Right cardiac atrium (tissue), 5 donors: ENCODE measurements around the gene LGI2. TPM values are rescaled to one million over a fixed set of nuclear protein-coding genes. Genes with fewer than 3 reads are reported as not detected.

Source experiments
- ATAC-seq, 2 donors: fragments of 200-7000 bp; cut with Tn5 transposase; one replicate each; pipeline versions ENCODE4 v1.8.0 to v1.9.1; 2020; ENCODE audit warnings: moderate library complexity in 2 of 2, mild to moderate bottlenecking in 1 of 2
- DNase-seq, 3 donors: peaks; one replicate each; pipeline ENCODE4 v3.0.0-alpha.2; 2020
- H3K27ac ChIP-seq: one replicate; pipeline ENCODE4 v1.5.1; 2013; ENCODE audit warnings: mild to moderate bottlenecking, low read length, control low read depth, moderate library complexity
- H3K27me3 ChIP-seq: one replicate; pipeline ENCODE4 v1.6.1; 2013; ENCODE audit not compliant: control insufficient read depth, insufficient read depth
- H3K4me1 ChIP-seq: one replicate; pipeline ENCODE4 v1.6.1; 2013; ENCODE audit warnings: low read length; ENCODE audit not compliant: control insufficient read depth, insufficient read depth
- H3K4me3 ChIP-seq: one replicate; pipeline ENCODE4 v1.5.1; 2013; ENCODE audit warnings: low read length, control low read depth
- H3K9me3 ChIP-seq: one replicate; pipeline ENCODE4 v1.6.1; 2013; ENCODE audit warnings: low read length; ENCODE audit not compliant: control insufficient read depth
- WGBS: extraction: QIAGEN DNeasy Blood & Tissue Kit; methylation state at CpG from one replicate; pipeline ENCODE4 v1.1.7; 2013; 5-methylcytosine and 5-hydroxymethylcytosine counted together
- intact Hi-C, 4 donors: fragments of 100-400 bp; cut with DNase I; formaldehyde crosslinking; loops; one replicate each; pipeline versions ENCODE4 v1.11.0 to v1.14.0; 2022 to 2023
- long read RNA-seq, 4 donors: library from polyadenylated mRNA; unstranded; transcript quantifications; one replicate each; pipeline ENCODE4 v2.0.0, GENCODE V29; 2020 to 2021
- polyA plus RNA-seq: library from polyadenylated mRNA; stranded (reverse); fragments of 200-250 nt; gene quantifications from one replicate; pipeline ENCODE4 v1.2.3, GENCODE V29; 2013
- total RNA-seq, 4 donors: library from RNA; stranded (reverse); fragmentation: NEBNext Ultra II Directional; extraction: Animal tissue kit (Norgen Biotek cat#: 25700); gene quantifications; one replicate each; pipeline ENCODE4 v1.2.1, GENCODE V29; 2021
- donor health status: healthy with polysubstance abuse.
- donor health status: DM: no; HTN: yes; CAD: no.
- donor health status: DM: no; HTN: no; CAD: no.
- donor health status: DM: no; HTN: yes; CAD: no; lungs with severe emphysema.
- donor health status: DM: yes; HTN: yes; CAD: no.

LGI2 gene
- 1 to 10 TPM; 5.2 to 7.1 (median 6.0) TPM for total RNA-seq
- polyA plus RNA-seq = 2.4 TPM
- long read RNA-seq, donor 1, full-length matches to known transcripts = 7 of 7 reads
- long read RNA-seq, donor 1, partial matches to known transcripts = 0 of 7 reads
- long read RNA-seq, donor 1, other reads (novel, unspliced or antisense) = 0 of 7 reads
- long read RNA-seq, donor 2, full-length matches to known transcripts = 4 of 7 reads
- long read RNA-seq, donor 2, partial matches to known transcripts = 0 of 7 reads
- long read RNA-seq, donor 2, other reads (novel, unspliced or antisense) = 3 of 7 reads
- long read RNA-seq, donor 3, partial matches to known transcripts = 0 of 3 reads
- long read RNA-seq, donor 3, other reads (novel, unspliced or antisense) = 3 of 3 reads
- long read RNA-seq, donor 4, full-length matches to known transcripts = 11 of 12 reads
- long read RNA-seq, donor 4, partial matches to known transcripts = 0 of 12 reads
- long read RNA-seq, donor 4, other reads (novel, unspliced or antisense) = 1 of 12 reads

- H3K27me3 ChIP-seq = no peaks in the 10 kb centered on the region
- 1% methylated on average over 92 of the region's 92 CpGs for WGBS
Measured at GRCh38 chr4:25030277-25031076, at the start of gene LGI2. TSS of gene LGI2 (minus strand) at chr4:25030946. CDS start at chr4:25030693, 253 bp downstream.

GRCh38 chr4:25078523-25078922 is 47.8 kb upstream of the LGI2 start:
- 94% methylated on average over 4 of the region's 4 CpGs for WGBS
- no peak for ATAC-seq
- intact Hi-C loops = no loop called here
- H3K4me1 ChIP-seq = no peaks in the 10 kb centered on the region
- no peak overlapping the region for H3K27ac ChIP-seq
- H3K27me3 ChIP-seq = no peaks in the 10 kb centered on the region
- no peaks in the 10 kb centered on the region for H3K9me3 ChIP-seq
- H3K4me3 ChIP-seq = no peak overlapping the region
- DNase-seq = no peak

More at GRCh38 chr4:25030277-25031076, at the start of gene LGI2:
- ATAC-seq (peak; percentile 80 to 85), DNase-seq (peak; percentile 56 to 85 (median 85))
- Histone ChIP-seq H3K4me1 (no peaks in the 10 kb centered on the region), H3K27ac (peak within 1 kb of the TSS; percentile 42), H3K4me3 (peak within 1 kb of the TSS; percentile 97), H3K9me3 (no peaks in the 10 kb centered on the region)
- intact Hi-C loops = no loop called here

- H3K4me3 ChIP-seq = no peak overlapping the region
- H3K27me3 ChIP-seq = no peaks in the 10 kb centered on the region
- peak; percentile 18 to 81 for ATAC-seq
- 51% methylated on average over 3 of the region's 3 CpGs for WGBS
- H3K27ac ChIP-seq = no peak overlapping the region
- no peaks in the 10 kb centered on the region for H3K9me3 ChIP-seq
- H3K4me1 ChIP-seq = no peaks in the 10 kb centered on the region
- intact Hi-C loops = no loop called here
- DNase-seq = peak in 1 of 3 donors; percentile 26
Measured at GRCh38 chr4:25076625-25077398, 46.1 kb upstream of the LGI2 start.

GRCh38 chr4:25075851-25076250 is 45.1 kb upstream of the LGI2 start:
- DNase-seq (peak in 1 of 3 donors; percentile 20), ATAC-seq (no peak)
- no peaks in the 10 kb centered on the region for H3K4me1 ChIP-seq
- no peak overlapping the region for H3K27ac ChIP-seq
- WGBS = 83% methylated on average over 4 of the region's 4 CpGs
- no peaks in the 10 kb centered on the region for H3K9me3 ChIP-seq
- no peaks in the 10 kb centered on the region for H3K27me3 ChIP-seq
- intact Hi-C loops = no loop called here
- H3K4me3 ChIP-seq = no peak overlapping the region

- H3K4me3 ChIP-seq = no peak overlapping the region
- DNase-seq (peak in 1 of 3 donors; percentile 22), ATAC-seq (peak in 1 of 2 donors; percentile 41)
- H3K4me1 ChIP-seq = no peaks in the 10 kb centered on the region
- WGBS = 80% methylated on average over 11 of the region's 11 CpGs
- H3K9me3 ChIP-seq = no peaks in the 10 kb centered on the region
- H3K27me3 ChIP-seq = no peaks in the 10 kb centered on the region
- intact Hi-C loops = no loop called here
- H3K27ac ChIP-seq = no peak overlapping the region
Measured at GRCh38 chr4:25075129-25075528, 44.4 kb upstream of the LGI2 start.

GRCh38 chr4:25070545-25070944 is 39.8 kb upstream of the LGI2 start:
- Histone ChIP-seq H3K4me3 (no peak overlapping the region), H3K27me3 (no peaks in the 10 kb centered on the region), H3K4me1 (no peaks in the 10 kb centered on the region), H3K9me3 (no peaks in the 10 kb centered on the region), H3K27ac (no peak overlapping the region)
- whole genome bisulfite sequencing = 83% methylated on average over 3 of the region's 3 CpGs
- no peak for DNase-seq
- intact Hi-C loops = no loop called here
- no peak for ATAC-seq

GRCh38 chr4:25069014-25069413 is 38.3 kb upstream of the LGI2 start:
- Histone ChIP-seq H3K9me3 (no peaks in the 10 kb centered on the region), H3K4me3 (no peak overlapping the region), H3K27me3 (no peaks in the 10 kb centered on the region), H3K4me1 (no peaks in the 10 kb centered on the region), H3K27ac (no peak overlapping the region)
- intact Hi-C loops = no loop called here
- ATAC-seq (no peak), DNase-seq (no peak)
- WGBS = 87% methylated on average over 3 of the region's 3 CpGs

- no peak overlapping the region for H3K4me3 ChIP-seq
- no peaks in the 10 kb centered on the region for H3K9me3 ChIP-seq
- intact Hi-C loops = no loop called here
- H3K27ac ChIP-seq = no peak overlapping the region
- ATAC-seq (no peak), DNase-seq (no peak)
- no peaks in the 10 kb centered on the region for H3K4me1 ChIP-seq
- 92% methylated on average over 3 of the region's 3 CpGs for WGBS
- H3K27me3 ChIP-seq = no peaks in the 10 kb centered on the region
Measured at GRCh38 chr4:25068386-25068785, 37.6 kb upstream of the LGI2 start.

- Histone ChIP-seq H3K27me3 (no peaks in the 10 kb centered on the region), H3K27ac (no peak overlapping the region), H3K4me3 (no peak overlapping the region), H3K9me3 (no peaks in the 10 kb centered on the region), H3K4me1 (no peaks in the 10 kb centered on the region)
- no peak for ATAC-seq
- DNase-seq = no peak
- 73% methylated on average over 7 of the region's 7 CpGs for WGBS
- intact Hi-C loops = no loop called here
Measured at GRCh38 chr4:25065932-25066590, 35.3 kb upstream of the LGI2 start.

- intact Hi-C loops = no loop called here
- no peaks in the 10 kb centered on the region for H3K27me3 ChIP-seq
- WGBS = 50% methylated on average over 5 of the region's 5 CpGs
- H3K4me3 ChIP-seq = no peak overlapping the region
- ATAC-seq = no peak
- no peak for DNase-seq
- no peak overlapping the region for H3K27ac ChIP-seq
- H3K4me1 ChIP-seq = no peaks in the 10 kb centered on the region
- no peaks in the 10 kb centered on the region for H3K9me3 ChIP-seq
Measured at GRCh38 chr4:25065431-25065858, 34.7 kb upstream of the LGI2 start.
